Right ventricle myocardium inferior (tissue), 1 donor: ENCODE measurements around the gene ODAD4. TPM values are rescaled to one million over a fixed set of nuclear protein-coding genes. Genes with fewer than 3 reads are reported as not detected.

ENCODE experiments used
- ATAC-seq: fragments of 200-7000 bp; cut with Tn5 transposase; one replicate; pipeline ENCODE4 v1.9.1; 2020; ENCODE audit warnings: mild to moderate bottlenecking, moderate library complexity
- DNase-seq: peaks from one replicate; pipeline ENCODE4 v3.0.0; 2021; ENCODE audit errors: missing footprints
- intact Hi-C: fragments of 100-400 bp; cut with DNase I; formaldehyde crosslinking; loops from one replicate; pipeline ENCODE4 v1.11.0; 2022
- total RNA-seq: library from RNA; stranded (reverse); fragmentation: NEBNext Ultra II Directional; extraction: Animal tissue kit (Norgen Biotek cat#: 25700); gene quantifications from one replicate; pipeline ENCODE4 v1.2.1, GENCODE V29; 2021
- donor health status: DM: no; HTN: yes; CAD: no; lungs with severe emphysema.

Gene ODAD4
- total RNA-seq, 1 donor from 2014 or later, result 0.76 TPM

DNA sequence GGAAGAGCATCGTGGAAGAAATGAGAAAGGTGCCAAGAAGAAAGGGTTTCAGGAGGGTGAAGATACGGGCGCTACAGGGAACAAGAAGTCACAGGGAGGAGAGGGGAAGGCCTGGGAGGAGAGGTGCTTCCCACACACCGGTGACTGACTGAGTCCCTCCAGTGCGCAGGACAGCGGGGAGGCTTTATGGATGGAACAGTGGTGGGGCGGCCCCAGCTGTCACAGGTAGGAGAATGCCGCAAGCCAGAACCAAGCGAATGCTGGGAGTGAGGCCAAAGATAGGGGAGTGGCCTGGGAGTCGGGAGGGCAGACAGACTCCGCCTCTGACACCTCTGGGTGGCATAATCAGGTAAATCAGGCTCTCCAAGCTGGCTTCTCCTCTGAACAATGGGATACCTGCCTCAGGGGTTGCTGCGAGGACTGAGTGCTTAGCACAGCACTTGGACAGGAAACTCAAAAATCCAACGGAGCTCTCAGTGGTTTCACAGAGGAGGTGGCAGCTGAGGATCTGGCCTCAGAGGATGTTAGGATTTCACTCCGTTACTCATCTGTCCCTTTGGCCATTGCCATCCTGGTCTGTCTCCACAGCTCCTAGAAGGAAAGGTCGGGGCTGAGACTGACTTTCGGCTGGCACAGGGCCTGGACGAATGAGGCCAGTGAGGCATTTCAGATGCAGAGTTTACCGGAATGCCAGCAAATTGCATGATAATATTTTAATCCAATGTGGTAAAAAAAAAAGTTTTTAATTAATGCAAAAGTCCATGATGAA lies 35.5 kb downstream of the ODAD4 start:
- intact Hi-C loops, result loop anchor here (2.0 kb wide), 1 partner anchor 51 kb away; the partner anchor contains the start of gene DNAJC7
- ATAC-seq (peak; percentile 40), DNase-seq (no peak)

GRCh38 chr17:41966463-41967140 lies 36.2 kb downstream of the ODAD4 start, which contains the start of gene CNP:
TSS of gene CNP (plus strand) at chr17:41966795. CDS start at chr17:41966885, 90 bp downstream.
- peak; percentile 96 for ATAC-seq
- peak; percentile 96 for DNase-seq
- intact Hi-C loops, result loop anchor here (2.0 kb wide), 1 partner anchor 50 kb away; the partner anchor contains the start of gene DNAJC7

- ATAC-seq (no peak), DNase-seq (no peak)
- intact Hi-C loops, result loop anchor here (2.0 kb wide), 1 partner anchor 49 kb away; the partner anchor contains the start of gene DNAJC7
These were observed 36.9 kb downstream of the ODAD4 start for GRCh38 chr17:41967141-41967920.

DNA sequence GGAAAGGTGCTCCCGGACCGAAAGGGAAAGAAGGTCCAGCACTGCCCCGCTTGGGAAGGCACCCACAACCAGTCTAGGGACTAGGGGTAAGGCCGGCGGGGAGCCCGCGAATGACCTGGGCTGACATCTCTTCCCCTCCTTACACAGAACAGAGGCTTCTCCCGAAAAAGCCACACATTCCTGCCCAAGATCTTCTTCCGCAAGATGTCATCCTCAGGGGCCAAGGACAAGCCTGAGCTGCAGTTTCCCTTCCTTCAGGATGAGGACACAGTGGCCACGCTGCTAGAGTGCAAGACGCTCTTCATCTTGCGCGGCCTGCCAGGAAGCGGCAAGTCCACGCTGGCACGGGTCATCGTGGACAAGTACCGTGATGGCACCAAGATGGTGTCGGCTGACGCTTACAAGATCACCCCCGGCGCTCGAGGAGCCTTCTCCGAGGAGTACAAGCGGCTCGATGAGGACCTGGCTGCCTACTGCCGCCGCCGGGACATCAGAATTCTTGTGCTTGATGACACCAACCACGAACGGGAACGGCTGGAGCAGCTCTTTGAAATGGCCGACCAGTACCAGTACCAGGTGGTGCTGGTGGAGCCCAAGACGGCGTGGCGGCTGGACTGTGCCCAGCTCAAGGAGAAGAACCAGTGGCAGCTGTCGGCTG lies 37.6 kb downstream of the ODAD4 start:
- DNase-seq (no peak), ATAC-seq (no peak)
- intact Hi-C loops, result loop anchor here (2.0 kb wide), 1 partner anchor 49 kb away; the partner anchor contains the start of gene DNAJC7

DNA sequence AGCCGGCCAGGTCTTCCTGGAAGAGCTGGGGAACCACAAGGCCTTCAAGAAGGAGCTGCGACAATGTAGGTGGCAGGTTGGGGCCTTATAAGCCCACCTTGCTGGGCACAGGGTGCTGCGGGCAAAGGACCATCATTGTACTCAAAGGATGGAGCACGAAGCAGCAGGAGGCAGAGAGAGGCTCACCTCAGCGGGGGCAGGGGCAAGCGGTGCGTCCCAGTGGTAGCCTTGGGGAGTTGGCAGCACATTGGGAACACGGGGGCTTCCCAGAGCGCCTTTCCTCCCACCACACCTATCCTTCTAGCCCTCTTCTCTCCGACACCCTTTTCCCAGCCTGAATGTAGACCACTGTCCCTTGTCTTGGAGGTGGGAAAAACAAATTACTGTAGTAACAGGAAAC lies 38.3 kb downstream of the ODAD4 start:
- ATAC-seq (no peak), DNase-seq (no peak)
- intact Hi-C loops, result no loop called here

GRCh38 chr17:41970901-41971331 lies 40.5 kb downstream of the ODAD4 start:
- intact Hi-C loops, result no loop called here
- DNase-seq, result no peak
- ATAC-seq, result no peak

- intact Hi-C loops, result no loop called here
- ATAC-seq (no peak), DNase-seq (no peak)
These were observed 41.5 kb downstream of the ODAD4 start for GRCh38 chr17:41971721-41972523.

GRCh38 chr17:41972571-41973407 lies 42.4 kb downstream of the ODAD4 start:
- DNase-seq (no peak), ATAC-seq (peak; percentile 38)
- intact Hi-C loops, result no loop called here

GRCh38 chr17:41973408-41973811 lies 43.0 kb downstream of the ODAD4 start:
- DNase-seq, result no peak
- intact Hi-C loops, result no loop called here
- peak; percentile 1 for ATAC-seq

GRCh38 chr17:41974031-41974430 lies 43.6 kb downstream of the ODAD4 start:
- ATAC-seq (no peak), DNase-seq (no peak)
- intact Hi-C loops, result no loop called here

- intact Hi-C loops, result no loop called here
- no peak for ATAC-seq
- no peak for DNase-seq
These were observed 44.2 kb downstream of the ODAD4 start for GRCh38 chr17:41974658-41975057.

GRCh38 chr17:41975099-41976083 lies 45.0 kb downstream of the ODAD4 start:
- intact Hi-C loops, result no loop called here
- ATAC-seq (no peak), DNase-seq (no peak)

GRCh38 chr17:41976142-41976768 lies 45.8 kb downstream of the ODAD4 start:
- no peak for DNase-seq

GRCh38 chr17:41977991-41978390 lies 47.6 kb downstream of the ODAD4 start:
- DNase-seq (no peak), ATAC-seq (no peak)
- intact Hi-C loops, result no loop called here

More at GRCh38 chr17:41976142-41976768, 45.8 kb downstream of the ODAD4 start:
- intact Hi-C loops, result no loop called here
- ATAC-seq, result no peak

DNA sequence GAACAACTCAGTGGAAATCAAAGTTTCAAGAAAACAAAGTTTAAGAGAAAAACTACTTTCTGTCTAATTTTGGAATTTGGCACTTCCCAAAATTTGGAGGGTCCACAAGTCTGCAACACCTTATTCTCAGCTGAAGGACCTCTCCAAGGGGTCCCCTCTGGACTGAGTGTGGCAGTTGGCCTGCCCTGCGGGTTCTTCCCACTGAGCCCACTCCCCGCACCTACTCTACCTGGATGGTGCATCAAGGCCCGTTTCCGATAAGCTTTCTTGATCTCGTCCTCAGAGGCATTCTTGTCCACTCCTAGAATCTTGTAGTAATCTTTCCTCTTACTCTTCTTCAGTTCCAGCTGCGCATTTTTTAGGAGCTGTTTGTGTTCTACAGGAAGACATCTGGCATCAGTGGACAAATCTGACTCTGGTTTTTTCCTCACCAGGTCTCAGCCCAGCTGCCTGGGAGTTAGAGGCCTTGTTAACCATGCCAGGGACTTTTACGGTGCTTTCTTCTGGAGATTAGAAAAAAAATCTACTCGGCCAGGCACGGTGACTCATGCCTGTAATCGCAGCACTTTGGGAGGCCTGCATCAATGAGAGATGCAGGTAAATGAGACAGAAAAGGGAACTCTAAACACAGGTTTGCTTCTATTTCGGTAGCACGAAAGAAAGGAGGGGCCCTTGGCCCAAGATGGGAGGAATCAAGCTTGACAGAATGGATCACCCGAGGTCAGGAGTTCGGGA lies 51.8 kb downstream of the ODAD4 start:
- ATAC-seq, result no peak
- intact Hi-C loops, result no loop called here
- DNase-seq, result no peak
